C4-2B (cell line): ENCODE data around the gene MBTD1.

Source experiments
- CTCF ChIP-seq: fragments of 450-650 bp; conservative IDR thresholded peaks from 2 replicates; pipeline ENCODE4 v1.5.1; 2017; ENCODE audit warnings: mild to moderate bottlenecking
- ZFX ChIP-seq: fragments of 450-650 bp; IDR thresholded peaks from 2 replicates; pipeline ENCODE4 v1.6.1; 2017

GRCh38 chr17:51287412-51287811, 27.6 kb upstream of the MBTD1 start:
- no peak for TF ChIP-seq CTCF
- TF ChIP-seq ZFX = no peak
